Measurements from ENCODE around the gene SLC35F3.
A peak's percentile ranks its signal among the peaks of the same experiment; 100 is the strongest.

Gene SLC35F3

DNA sequence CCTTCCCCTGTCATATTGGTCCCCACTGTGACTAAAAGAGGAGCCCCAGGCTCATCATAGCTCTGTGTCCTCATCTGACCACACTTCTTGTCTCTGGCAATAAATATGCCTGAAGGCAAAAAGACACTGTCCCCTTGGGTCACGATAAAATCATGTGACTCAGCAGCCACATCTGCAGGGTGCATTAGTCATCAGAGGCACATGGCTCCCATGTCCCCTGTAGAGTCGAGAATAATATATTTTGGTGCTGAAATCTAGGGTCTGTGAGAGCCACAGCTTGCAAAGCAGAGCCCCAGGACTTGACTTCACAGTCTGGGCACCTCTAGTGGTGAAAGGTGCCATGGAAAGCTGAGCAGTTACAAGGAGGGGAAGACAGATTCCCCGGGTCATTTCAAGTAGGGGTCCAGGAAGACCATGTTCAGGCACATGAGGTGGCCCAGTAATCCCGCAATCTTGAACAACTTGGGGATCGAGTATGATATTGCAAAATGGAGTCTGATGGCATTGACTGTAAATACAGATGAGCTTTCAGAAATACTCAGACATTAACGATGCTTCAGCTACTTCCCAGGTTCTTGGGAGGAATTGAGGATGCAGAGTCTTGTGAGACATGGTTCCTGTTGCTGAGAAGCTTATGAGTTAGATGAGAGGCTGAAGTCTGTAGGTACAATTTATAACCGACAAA lies 68.6 kb downstream of the SLC35F3 start:
- DNase-seq (ENCODE audit: low spot score): no peak

GRCh38 chr1:233975486-233975885 lies 71.0 kb downstream of the SLC35F3 start:
- DNase-seq (ENCODE audit: low spot score): no peak

GRCh38 chr1:233981042-233981675 lies 76.7 kb downstream of the SLC35F3 start:
- no peak for DNase-seq (ENCODE audit: low spot score)

DNA sequence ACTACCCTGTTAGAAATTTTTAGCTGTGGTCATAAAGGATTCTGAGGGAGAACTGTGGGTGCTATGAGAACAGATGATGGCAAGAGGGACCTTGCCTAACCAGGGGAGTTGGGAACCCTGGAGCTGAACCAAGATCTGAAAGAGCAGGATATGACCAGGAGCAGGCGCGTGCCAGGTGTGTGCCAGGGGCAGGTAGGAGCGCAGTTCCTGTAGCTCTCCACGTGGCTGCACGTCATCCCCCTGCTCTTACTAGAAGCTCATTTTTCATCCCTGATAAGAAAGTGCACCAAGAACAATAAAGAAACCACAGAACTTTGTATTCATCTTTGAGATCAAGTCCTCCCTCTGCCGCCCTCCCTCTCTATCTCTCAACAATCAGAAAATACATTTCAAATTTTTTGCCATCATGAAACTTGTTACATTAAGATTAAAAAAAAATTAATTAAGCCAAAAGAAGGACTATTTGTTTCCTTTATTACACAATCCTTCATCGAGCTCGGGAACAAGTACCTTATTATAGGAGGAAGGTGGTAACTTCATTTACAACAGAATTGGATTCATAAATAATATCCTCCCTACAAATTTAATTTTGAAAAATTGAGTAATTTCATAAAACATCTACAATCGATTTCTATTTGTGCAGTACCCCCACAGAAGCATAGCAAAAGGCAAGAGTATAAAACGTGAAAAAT lies 78.5 kb downstream of the SLC35F3 start:
- no peak for DNase-seq (ENCODE audit: low spot score)

DNA sequence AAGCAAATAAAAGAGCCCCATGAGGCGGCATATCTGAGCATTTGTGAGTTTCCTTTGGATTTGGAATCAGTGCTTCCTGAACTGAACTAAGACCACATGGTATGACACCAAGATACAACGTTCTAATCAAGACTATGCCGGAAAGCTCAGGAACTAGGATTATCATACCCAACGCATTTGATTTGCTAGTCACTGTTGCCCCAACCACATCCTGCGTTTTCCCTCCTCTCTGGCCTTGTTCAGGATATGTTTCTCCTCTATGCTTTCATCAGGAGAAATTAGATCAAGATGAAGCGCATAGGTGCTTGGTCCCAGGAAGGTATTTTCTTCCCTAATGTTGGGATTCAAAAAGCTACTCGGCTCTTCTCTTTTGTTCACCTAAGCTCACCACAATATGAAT lies 79.3 kb downstream of the SLC35F3 start:
- DNase-seq (ENCODE audit: low spot score): no peak

DNA sequence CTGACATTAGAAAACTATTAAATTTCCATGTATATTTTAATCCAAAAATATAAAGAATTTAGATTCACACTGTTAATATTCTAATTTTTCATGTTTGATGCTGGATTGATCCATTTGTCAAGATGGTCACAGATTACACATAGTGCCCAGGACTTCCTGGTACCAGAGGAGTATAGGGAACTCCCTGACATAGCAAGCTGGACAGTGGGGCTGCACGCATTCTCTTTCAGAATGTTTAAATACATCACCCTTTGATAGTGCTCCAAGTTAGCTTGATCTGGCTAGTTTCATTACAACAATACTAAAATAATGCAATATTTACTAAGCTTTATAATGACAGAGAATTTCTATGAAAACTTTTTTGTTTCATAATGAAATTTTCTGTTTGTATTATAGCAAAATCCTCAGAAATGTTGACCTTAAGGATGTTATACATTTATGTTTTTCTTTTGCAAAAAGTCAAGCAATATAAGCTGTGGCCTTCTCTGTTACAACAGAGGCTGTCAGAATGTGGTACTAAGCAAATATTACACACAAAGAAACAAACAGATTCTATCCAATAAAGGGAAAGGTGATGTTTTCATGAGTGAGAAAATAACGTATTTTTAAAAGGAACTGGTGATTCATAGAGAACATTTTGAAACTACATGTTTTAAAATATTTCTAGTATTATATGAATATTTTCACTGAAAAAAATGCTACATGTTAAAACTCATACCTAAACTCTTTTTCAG lies 84.7 kb downstream of the SLC35F3 start:
- DNase-seq (ENCODE audit: low spot score): no peak

GRCh38 chr1:233990486-233990885 lies 86.0 kb downstream of the SLC35F3 start:
- DNase-seq (ENCODE audit: low spot score): no peak

- peak; percentile 40 for DNase-seq (ENCODE audit: low spot score)
Measured at GRCh38 chr1:233993651-233994050, 89.2 kb downstream of the SLC35F3 start.

GRCh38 chr1:233994112-233994511 lies 89.6 kb downstream of the SLC35F3 start:
- no peak for DNase-seq (ENCODE audit: low spot score)

GRCh38 chr1:233998456-233998855 lies 94.0 kb downstream of the SLC35F3 start:
- no peak for DNase-seq (ENCODE audit: low spot score)

- DNase-seq (ENCODE audit: low spot score): no peak
Measured at GRCh38 chr1:233998891-233999290, 94.4 kb downstream of the SLC35F3 start.

DNA sequence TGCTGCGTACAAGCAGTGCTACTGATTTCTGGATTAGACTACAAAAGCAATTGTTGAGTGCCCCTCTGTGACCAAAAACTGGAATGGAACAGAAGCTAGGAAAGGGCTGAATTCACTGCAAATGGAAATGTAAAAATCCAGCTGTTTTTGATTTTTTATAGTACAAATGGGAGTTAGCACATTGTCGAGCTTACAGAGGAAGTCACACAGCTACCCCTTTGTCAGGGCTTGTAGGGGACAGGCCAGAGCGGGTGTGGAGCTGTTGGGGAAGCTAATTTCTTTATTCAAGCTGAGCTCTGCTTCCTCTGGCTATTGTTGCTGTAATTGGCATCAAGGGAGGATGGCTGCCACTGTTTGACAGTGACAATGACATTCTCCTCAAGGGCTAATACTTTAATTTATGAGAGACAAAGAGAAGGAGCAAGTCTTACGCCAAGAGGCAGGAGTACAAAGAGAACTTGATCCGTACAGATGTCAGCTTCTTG lies 96.1 kb downstream of the SLC35F3 start:
- no peak for DNase-seq (ENCODE audit: low spot score)

DNA sequence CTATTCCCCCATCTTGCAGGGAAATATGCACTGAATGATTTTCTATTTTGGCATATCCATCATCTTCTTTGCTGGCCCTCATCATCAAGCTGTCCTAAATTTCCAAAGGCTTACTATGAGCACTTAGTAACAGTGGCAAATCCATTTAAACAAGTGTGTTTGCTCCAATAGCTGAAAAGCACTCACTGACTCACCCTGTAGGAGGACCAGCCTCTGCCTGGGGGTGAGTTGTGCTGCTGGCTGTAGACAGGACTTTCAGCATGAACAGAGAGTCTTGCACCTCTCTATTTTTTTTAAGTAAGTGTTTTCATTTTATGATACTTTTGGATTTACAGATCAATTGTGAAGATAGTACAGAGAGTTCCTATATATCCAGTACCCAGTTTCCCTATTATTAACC lies 97.3 kb downstream of the SLC35F3 start:
- peak; percentile 3 for DNase-seq (ENCODE audit: low spot score)

GRCh38 chr1:234004591-234004990 lies 100.1 kb downstream of the SLC35F3 start:
- no peak for DNase-seq (ENCODE audit: low spot score)

- DNase-seq (ENCODE audit: low spot score): no peak
Measured at GRCh38 chr1:234007684-234008083, 103.2 kb downstream of the SLC35F3 start.

- no peak for DNase-seq (ENCODE audit: low spot score)
Measured at GRCh38 chr1:234008591-234008990, 104.1 kb downstream of the SLC35F3 start.

DNA sequence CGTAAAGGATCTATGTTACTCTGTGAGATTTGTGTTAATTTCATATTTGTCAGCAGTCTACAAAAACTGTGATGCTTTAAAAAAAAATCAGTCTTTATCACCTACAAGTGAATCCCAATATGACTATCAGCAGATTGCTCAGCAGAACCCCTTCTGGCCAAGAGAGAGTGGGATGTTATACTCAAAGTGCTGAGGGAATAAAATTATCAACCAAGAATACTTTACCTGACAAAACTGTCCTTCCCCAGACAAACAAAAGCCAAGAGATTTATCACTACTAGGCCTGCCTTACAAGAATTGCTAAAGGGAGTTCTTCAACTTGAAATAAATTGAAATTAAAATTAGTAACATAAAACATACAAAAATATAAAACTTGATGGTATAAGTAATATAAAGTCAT lies 105.2 kb downstream of the SLC35F3 start:
- DNase-seq (ENCODE audit: low spot score): no peak

- no peak for DNase-seq (ENCODE audit: low spot score)
Measured at GRCh38 chr1:234014208-234014607, 109.7 kb downstream of the SLC35F3 start.

DNA sequence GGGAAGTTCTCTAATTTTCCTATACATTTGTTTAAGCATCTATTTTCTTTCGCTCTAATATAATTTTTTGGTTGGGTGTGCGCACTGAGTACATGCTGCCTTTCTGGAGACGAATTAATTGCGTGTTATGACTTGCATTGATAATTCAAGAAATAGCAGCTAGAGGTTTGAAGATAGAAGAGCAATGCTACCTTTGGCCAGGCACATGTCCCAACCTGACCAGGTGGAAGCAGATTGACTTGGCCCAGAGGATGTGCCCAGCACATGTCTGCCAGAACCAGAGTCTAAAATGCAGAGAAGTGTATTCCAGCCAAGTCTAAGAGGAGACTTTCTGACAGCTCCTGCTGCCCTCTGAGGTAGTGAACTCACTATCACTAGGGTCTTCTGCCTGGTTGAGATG lies 114.3 kb downstream of the SLC35F3 start:
- no peak for DNase-seq (ENCODE audit: low spot score)

DNA sequence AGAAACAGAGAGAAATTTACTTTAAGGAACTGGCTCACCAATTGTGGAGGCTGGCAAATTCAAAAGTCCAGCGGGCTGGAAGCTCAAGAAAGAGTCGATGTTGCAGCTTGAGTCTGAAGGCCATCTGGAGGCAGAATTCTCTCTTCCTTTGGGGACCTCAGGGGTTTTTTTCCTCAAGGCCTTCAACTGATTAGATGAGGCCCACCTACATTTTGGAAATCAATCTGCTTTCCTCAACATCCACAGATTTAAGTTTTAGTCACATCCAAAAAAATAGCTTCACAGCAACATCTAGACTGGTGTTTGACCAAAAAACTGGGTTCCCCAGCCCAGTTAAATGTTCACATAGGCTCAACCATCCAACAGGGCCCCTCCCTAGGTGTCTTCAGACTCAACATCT lies 114.9 kb downstream of the SLC35F3 start:
- DNase-seq (ENCODE audit: low spot score): no peak

- DNase-seq (ENCODE audit: low spot score): no peak
Measured at GRCh38 chr1:234022302-234022701, 117.8 kb downstream of the SLC35F3 start.

DNA sequence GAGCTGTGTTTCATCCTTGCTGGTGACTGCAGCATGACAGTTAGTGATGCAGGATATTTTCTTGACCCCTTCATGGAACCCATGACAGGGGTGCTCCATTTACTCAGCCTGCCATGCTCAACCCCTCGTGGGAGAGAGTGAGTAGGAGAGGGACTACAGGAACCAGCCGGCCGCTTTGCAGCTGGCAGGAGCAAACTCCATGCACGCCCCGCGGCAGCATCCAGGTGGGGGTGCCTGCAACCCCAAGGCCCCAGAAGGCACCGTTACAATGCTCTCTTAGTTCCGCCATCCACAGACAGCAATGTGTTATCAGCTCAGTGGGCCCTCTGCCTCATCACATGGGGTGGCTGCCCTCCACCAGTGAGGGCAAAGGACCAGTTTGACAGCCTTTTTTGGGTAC lies 135.1 kb downstream of the SLC35F3 start:
- DNase-seq (ENCODE audit: low spot score): no peak
